Amniotic epithelial cell (primary cell): Measurements from ENCODE around the gene GRPEL1.

ENCODE experiments used
- DNase-seq: peaks from one replicate; pipeline ENCODE4 v3.0.0-alpha.2; 2010; ENCODE audit warnings: low read depth

The GRPEL1 gene

DNA sequence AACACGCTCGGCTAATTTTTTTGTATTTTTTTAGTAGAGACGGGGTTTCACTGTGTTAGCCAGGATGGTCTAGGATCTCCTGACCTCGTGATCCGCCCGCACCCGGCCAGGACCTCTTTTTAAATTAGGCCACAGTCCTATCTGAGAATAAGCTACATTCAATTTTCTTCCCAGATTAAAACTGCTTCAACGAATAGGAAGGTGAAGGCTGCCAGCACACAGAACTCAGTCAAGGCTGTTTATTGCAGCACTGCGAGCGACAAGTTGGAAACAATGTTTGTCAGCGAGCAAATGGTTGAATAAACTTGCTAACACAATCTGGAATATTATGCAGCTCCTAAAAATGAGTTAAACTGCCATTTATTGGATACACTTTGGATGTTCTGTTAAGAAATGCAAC is 1.9 kb downstream of the GRPEL1 start:
- DNase-seq, result no peak

DNA sequence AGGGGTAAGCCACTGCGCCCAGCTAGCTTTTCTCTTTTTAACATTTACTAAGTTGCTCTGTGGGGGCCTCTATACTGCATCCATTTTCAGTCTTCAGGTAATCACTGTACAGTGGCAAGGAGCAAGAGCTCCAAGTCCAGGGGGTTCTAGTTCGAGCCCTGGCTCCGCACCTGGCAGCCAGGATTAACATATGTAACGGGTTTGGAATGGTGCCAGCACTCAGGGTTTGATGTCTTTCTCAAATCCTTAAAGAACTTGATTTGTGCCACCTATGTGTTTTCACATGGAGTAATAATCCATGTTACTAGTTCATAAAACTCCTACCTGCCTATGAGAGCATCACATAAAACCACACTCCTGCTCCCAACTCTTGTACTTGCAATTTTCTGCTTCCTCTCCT is 4.5 kb downstream of the GRPEL1 start:
- DNase-seq, result no peak

DNA sequence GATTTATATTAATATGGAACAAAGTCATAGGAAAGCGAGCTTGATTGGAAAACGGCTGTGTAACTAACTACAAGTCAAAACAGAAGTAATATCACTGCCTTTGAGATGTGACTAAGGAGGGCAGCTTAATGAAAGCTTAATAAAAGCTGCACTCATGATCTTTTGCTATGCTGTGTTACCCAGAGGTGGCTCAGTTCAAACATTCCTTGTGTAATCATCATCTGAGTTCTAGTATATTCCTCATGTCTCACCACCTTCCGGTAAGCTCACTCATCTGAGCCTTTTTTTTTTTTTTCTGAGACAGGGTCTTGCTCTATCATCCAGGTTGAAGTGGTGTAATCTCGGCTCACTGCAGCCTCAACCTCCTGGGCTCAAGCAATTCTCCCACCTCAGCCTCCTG is 5.0 kb downstream of the GRPEL1 start:
- DNase-seq, result peak; percentile 63

DNA sequence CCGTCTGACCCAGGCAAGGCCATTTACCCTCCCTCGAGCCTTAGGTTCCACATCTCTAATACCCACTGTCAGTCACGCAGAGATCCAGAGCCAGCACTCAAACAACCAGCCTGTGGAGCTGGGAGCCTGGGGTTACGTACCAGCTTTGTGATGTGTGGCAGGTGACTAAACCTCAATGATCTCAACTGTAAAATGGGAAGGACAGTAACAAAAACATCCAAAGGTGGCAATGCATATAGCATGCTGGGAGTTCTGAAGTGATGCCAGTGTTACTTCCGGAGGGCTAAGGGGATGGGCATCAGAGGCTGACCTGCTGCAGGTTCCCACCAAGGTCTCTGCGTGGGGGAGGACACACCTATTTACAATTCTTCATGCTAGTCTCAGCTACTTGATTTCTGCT is 6.0 kb downstream of the GRPEL1 start:
- no peak for DNase-seq

DNA sequence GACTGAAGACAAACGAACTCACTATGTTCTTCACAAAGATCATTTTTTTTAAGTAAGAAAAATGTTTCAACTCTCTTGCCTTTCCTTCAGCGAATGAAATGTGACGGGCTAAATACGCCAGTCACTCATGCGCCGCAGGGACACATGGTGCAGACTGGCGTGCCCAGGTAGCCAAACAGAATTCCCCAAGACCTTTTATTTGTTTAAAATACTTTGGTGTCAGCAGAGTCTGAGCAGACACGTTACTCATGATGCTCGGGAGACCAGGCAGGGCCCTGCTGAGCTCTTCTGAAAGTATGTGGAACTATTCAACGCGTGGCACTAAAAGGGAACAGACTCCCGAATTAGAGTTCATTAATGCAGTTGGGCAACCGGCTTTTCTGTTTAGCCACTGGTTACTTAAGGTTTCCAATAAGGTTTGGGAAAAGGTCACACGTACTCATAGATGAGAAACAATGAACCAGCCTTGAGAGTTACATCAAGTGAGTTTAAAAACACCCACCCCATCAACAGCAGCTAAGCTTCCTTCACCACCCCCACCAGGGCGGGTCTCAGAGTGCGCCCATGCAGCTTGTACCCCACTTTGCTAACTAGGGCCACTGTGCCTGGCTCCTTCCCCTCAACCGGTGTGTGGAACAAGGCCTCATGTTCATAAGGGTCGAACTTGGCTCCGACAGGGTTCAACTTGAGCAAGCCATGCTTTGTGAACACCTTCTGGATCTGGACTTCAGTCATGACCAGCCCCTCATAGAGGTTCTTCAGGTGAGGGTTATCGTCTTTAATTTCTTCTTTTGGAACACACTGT is 7.3 kb downstream of the GRPEL1 start:
- no peak for DNase-seq

DNA sequence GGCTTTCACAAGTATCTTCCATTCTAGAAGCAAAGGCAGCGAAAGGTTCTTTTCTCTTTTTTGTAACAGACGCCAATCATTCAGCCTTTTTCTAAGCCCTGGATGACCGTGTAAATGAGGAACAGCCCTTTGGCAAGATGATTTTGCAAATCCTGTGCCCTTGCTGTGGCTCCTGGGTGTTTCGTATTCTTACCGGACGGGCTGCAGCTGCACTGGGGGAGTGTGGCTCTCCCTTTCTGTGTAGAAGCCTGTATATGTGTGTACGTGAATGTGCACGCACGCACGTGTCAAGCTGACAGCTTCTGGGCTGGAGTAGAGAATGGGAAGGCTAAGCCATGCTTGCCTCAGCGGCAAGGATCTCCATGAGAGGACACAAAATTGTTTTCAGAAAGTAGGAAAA is 8.2 kb downstream of the GRPEL1 start:
- no peak for DNase-seq

DNA sequence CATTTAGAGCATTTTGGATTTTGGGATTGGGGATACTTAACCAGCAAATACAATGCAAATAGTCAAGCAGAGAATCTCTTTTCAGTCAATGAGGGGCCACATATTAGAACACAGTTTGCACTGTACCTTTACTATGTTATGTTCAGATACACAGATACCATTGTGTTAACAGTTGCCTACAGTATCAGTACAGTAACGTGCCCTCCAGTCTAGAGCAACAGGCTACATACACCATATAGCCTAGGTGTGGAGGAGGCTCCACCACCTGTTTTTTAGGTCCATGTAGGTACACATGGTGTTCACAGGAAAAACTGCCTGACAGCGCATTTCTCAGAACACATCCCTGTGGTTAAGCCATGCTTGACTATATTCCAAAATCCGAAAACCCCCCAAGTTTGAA is 9.1 kb downstream of the GRPEL1 start:
- DNase-seq, result no peak

DNA sequence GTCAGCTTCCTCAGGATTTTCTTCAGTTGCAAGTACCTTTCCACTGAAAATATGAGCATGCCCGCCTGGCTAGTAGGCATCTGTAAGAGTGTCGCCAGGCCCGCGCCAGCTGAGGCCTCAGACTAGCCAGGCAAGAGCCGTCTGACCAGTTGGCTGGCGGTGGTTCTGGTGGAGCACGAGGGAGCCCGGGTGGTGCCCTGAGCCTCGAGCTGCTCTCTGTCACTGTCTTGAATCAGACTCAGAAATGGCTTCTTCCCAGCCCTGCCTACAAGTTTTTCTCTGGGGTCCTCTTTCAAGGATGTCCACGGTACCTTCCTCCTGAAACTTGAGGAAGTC is 11.9 kb downstream of the GRPEL1 start:
- no peak for DNase-seq

DNA sequence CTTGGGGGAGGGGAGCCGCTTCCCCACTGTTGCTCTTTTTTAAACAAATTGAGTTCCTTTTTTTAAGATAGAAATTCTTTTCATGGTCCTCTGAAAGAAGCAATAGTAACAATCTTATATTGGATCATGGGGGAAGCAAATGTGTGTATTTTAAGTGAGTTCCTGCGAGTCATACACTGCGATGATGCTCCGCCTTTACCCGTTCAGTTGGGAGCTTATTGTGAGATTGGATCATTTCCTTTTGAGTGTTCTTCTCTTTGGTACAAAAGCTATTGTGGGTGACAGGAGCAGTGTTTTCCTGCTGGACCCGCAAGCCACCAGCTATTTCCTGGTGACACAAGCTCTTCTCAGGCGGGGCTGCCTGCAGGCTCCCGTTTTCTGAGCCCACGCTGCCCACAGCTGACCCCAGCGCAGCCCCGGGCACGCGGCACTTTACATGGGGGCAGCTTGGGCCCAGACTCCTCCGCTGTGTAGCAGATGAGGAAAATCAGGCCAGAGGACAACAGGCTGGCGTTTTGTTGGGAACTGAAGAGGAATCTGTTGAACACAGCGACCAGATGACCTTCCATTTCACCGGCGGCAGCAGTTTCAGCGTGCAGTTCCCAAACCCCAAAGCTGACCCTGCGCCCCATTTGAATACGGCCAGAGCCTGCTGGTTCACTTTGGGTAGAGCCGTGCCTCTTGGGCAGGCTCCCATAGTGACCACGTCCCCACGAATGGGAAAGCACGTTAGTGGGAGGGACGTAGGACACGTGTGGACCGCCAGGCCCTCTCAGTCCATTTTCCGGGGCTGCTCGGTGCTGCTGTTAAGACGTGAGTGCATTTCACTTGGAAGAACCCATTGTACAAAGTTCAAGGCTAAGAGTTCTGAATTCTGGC is 12.5 kb downstream of the GRPEL1 start:
- no peak for DNase-seq

DNA sequence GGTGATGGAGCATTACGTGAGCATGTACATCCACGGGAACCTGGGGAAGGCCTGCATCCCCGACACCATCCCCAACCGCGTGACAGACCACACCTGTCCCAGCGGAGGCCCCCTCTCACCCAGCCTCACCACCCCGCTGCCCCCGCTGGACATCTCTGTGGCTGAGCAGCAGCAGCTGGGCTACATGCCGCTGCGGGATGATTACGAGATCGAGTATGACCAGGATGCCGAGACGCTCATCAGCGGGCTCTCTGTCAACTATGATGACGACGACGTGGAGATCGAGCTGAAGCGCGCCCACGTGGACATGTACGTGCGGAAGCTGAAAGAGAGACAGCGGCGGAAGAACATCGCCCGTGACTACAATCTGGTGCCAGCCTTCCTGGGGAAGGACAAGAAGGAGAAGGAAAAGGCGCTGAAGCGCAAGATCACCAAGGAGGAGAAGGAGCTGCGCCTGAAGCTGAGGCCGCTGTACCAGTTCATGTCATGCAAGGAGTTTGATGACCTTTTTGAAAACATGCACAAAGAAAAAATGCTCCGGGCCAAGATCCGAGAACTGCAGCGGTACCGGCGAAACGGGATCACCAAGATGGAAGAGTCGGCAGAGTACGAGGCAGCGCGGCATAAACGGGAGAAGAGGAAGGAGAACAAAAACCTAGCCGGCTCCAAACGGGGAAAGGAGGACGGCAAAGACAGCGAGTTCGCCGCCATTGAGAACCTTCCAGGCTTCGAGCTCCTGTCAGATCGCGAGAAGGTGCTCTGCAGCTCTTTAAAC is 13.6 kb downstream of the GRPEL1 start:
- no peak for DNase-seq

DNA sequence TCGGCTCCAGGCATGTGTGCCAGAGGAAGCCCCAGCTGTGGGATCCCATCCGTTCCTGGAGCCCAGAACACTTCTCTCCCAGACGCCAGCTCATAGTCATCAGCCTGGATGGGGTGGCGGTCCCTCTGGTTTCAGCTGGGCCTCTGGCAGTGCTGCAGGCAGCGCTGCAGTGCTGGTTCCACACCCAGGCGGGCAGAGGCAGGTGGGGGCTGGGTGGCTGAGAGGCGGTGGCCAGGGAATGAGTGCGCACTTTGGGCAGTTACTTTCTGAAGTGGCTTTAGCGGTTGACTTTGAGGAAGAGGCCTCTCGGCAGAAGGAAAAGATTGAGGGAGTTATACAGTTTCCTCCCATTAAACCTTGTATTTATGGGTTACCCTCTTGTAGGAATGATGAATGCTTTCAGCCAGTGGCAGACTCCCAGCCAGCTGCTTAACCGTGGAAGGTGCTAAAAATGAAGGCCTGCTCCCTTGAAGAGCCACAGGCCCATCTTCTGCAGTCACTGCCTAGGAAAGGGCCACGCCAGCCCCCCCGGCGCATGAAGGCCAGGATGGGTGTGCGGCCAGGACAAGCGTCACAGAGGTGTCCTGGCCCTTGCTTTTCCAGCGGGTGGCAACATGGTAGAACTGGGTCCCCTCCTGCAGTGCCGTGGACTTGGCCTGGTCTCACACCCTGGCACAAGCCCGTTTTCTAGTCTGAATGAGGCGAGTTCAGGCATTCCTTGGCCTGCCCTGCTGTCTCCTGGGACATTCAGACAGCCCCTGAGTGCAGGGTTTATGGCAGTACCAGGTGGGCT is 14.7 kb downstream of the GRPEL1 start:
- no peak for DNase-seq

DNA sequence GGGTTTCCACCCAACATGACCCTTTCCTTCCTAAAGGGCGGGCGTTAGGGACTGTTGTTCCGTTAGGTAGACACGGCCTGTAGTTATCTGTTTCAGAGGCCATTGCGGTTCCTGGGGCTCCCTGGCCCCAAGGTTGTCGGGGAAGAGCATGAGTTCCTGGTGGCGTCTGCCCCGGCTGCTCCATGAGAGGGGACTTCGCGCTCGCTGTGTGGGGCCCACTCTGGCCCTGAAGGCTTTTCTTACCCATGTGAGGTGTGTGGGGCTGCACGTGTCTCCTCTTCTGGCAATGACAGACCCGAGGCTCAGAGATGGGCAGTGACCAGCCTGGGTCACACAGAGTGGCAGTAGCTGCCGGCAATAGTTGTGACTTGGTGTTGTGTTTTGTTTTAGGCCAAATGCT is 15.6 kb downstream of the GRPEL1 start:
- no peak for DNase-seq

DNA sequence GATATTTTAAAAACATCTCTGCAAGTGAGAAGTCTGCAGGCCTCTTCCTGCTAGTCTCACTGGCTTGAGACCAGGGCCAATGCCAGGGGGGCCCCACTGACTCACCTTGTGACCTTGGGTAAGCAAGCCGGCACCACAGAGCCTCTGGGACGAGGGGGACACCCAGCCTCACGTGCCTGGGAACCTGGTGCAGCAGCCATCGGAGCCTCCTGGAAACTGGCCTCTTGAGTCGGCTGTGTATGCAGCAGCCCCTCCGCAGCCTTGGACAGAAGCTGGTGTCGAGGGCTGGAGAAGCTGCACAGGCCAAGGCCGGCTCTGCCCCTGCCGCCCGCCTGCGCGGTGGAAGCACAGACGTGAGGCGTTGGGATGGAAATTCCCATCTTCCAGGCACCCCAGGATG is 16.0 kb downstream of the GRPEL1 start:
- DNase-seq, result no peak

DNA sequence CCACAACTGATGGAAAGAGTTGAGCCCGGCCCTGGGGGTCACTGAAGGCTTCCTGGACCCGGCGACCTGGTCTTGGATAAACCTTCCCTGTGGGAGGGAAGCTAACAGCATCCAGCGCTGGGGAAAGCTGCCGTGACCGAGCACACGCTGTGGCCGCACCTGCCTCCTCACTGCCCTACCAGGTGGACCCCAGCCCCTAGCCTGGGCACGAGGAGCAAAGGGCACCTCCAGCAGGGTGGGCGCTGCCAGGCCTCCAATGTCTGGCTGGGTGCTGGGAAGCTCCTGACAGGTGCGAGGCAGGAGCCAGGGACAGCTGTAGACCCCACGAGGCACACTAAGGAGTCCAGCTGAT is 16.7 kb downstream of the GRPEL1 start:
- DNase-seq, result no peak

DNA sequence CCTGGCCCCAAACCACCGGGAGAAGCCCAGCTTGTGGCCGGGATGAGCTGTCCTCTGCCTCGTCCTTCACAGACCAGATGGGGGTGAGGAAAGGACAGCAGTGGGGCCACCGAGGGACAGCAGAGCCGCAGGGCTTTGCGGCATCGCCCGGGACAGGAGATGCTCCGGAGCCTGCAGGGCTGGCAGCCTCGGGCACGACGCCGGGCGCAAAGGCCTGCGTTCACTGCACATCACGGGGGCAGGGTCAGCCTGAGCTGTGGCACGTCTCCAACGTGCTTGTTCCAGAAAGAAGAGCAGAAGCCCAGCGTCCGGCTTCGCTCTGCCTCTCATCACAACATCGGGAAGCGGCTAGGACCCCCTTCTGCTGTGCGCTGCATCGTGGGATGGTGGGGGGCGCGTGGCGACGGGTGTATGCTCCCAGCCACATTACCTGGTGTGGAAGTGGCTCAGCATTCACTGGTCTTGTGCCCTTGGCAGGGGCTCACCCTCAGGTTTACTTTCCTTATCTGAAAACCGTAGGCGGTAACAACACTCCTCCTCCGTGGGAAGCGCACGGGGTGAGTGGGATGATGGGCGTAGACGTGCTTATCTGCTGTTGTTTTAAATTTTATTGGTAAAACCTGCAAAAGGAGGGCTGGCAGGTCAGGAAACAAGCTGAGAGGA is 17.3 kb downstream of the GRPEL1 start:
- no peak for DNase-seq

DNA sequence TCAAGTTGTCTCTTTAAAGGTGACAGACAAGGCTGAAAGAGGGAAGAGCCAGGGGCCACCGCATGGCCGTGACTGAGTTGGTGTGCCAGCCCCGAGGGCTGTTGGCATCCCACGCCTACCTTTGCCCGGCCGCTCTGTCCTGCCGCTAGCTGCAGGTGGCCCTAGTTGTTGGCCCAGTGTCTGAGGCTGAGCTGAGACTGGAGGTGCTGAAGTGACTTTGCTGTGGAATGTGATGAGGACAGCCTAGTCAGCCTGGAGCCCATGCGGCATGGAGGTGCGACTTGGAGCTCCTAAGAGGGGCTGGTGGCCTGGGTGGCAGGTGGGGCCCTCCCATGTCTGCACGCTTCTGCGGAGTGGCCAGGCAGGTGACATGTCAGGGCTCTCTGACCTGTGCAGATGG is 18.1 kb downstream of the GRPEL1 start:
- no peak for DNase-seq

DNA sequence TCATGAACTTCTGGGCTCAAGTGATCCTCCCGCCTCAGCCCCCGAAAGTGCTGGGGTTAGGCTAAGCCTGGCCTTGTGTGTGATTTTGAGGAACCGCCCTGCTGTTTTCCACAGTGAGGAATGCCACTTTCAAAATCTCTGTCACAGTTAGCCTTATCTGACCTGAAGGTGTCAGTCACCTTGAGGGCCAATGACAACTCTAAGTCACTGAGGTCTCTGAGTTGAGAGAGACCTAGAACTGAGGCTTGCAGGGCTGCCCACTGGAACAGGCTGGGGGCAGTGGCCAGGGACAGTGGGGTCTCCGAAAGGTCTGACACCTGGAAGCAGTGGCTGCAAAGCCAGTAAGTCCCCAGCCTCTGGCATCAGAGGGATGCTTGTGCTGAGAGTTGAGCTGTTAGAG is 18.6 kb downstream of the GRPEL1 start:
- DNase-seq, result no peak

DNA sequence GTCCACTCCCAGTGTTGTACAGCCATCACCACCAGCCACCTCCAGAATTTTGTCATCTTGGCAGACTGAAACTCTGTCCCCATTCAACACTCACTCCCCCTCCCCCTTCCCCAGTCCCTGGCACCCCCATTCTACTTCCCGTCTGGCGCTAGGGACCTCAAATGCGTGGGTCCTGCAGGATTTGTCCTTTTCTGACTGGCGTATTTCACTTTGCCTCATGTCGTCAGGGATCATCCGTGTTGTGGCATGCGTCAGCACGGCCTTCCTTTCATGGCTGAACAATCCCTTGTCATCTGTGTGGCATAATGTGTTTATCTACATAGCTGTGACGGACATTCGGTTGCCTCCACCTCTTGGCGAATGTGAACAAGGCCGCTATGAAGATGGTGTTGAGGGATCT is 19.2 kb downstream of the GRPEL1 start:
- no peak for DNase-seq

DNA sequence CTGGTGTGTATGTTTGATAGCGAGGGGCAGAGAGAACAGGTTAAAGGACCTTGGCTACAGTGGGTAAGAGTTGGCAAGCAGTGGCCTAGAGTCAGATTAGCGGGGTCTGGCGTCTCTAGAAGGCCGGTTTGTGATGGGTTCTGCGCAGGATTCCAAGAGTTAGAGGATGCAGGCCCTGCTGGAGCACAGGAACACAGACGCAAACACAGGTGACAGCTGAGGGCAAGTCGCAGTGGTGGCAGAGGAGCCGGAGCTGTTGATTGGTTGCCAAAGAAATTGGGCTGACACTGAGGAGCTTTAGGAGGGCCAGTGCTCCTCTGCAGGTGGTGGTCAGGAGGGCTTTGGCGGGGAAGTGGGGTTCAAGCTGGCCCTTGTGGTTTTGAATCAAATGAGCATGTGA is 20.9 kb downstream of the GRPEL1 start:
- no peak for DNase-seq

DNA sequence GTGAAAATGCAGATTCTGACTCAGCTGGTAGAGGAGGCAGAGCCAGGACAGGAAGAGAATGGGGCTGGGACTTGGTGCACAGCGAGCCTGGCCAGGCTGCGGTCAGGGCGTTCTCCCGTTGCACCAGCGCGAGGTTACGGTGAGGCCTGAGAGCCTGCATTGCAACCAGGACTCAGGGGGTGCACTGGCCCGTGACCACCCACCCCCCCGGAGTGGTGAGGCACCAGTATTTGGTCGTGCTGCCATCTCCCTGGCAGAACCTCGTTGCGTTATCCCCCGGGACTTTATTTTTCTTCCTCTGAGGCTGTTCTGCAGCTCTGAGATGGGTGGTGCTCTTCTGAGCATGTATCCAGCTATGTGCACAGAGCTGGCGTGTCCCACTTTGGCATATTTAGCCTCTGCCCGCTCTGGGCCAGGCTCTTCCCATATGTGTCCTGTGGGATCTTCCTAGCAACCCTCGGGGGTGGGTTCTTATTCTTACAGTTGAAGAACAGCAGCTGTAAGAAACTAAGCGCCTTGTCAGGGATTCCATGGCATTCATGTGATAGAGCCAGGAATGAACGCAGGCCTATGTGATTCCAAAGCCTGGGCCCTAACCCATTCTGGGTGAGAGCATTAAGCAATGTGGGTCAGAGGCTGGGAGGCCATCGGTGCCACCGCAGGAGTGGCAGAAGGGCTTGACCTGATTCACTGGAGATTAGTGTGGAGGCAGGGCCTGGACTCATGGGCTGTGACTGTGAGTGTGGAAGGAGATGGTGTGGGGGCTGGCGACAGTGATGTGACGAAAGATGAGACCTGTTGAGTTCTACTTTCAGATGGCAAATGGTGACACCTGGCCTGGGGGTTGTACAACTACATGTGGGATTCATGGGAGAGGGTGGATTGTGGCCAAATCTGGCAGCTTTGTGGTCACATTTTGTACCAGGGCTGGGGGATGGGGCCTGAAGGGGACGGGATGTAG is 21.6 kb downstream of the GRPEL1 start:
- no peak for DNase-seq
